H9 (cell line): ENCODE measurements around the gene RIPK4. TPM values are rescaled to one million over a fixed set of nuclear protein-coding genes. Genes with fewer than 3 reads are reported as not detected.

Source experiments
- DNase-seq: peaks from one replicate; pipeline ENCODE4 v3.0.0-alpha.2; 2017
- H2AFZ ChIP-seq: one replicate; pipeline ENCODE4 v1.6.1; 2013; ENCODE audit warnings: mild to moderate bottlenecking, low read length, control low read depth, moderate library complexity
- H2AK5ac ChIP-seq: 2 replicates; pipeline ENCODE4 v1.6.1; 2013; ENCODE audit warnings: low read length, control low read depth, mixed read lengths; ENCODE audit not compliant: insufficient read length
- H2BK120ac ChIP-seq: one replicate; pipeline ENCODE4 v1.6.1; 2013; ENCODE audit warnings: low read depth, mild to moderate bottlenecking, low read length, control low read depth, inconsistent platforms; ENCODE audit not compliant: poor library complexity, severe bottlenecking
- H2BK12ac ChIP-seq: 2 replicates; pipeline ENCODE4 v1.6.1; 2013; ENCODE audit warnings: low read length, control low read depth, mixed read lengths, low read depth; ENCODE audit not compliant: insufficient read length
- H2BK15ac ChIP-seq: 2 replicates; pipeline ENCODE4 v1.6.1; 2013; ENCODE audit warnings: low read depth, low read length, control low read depth
- H2BK20ac ChIP-seq: one replicate; pipeline ENCODE4 v1.6.1; 2013; ENCODE audit warnings: low read depth, mild to moderate bottlenecking, low read length, control low read depth, inconsistent platforms; ENCODE audit not compliant: poor library complexity, severe bottlenecking
- H2BK5ac ChIP-seq: 2 replicates; pipeline ENCODE4 v1.6.1; 2013; ENCODE audit warnings: low read length, control low read depth, mixed read lengths; ENCODE audit not compliant: insufficient read length
- H3K14ac ChIP-seq: 2 replicates; pipeline ENCODE4 v1.6.1; 2013; ENCODE audit warnings: low read length, control low read depth; ENCODE audit not compliant: insufficient read depth
- H3K18ac ChIP-seq: 2 replicates; pipeline ENCODE4 v1.6.1; 2013; ENCODE audit warnings: low read depth, mild to moderate bottlenecking, mixed read lengths, low read length, control low read depth; ENCODE audit not compliant: insufficient read length
- H3K23ac ChIP-seq: 2 replicates; pipeline ENCODE4 v1.6.1; 2013; ENCODE audit warnings: low read length, control low read depth, mixed read lengths, low read depth; ENCODE audit not compliant: insufficient read length
- H3K23me2 ChIP-seq: 2 replicates; pipeline ENCODE4 v1.6.1; 2013; ENCODE audit warnings: low read depth, mild to moderate bottlenecking, mixed read lengths, low read length, control low read depth; ENCODE audit not compliant: insufficient read length, poor library complexity, severe bottlenecking
- H3K27ac ChIP-seq: 2 replicates; pipeline ENCODE4 v1.5.1; 2013; ENCODE audit warnings: low read length, control low read depth, mixed read lengths, low read depth; ENCODE audit not compliant: insufficient read length
- H3K27me3 ChIP-seq: 2 replicates; pipeline ENCODE4 v1.6.1; 2013; ENCODE audit warnings: low read length, control low read depth, inconsistent platforms; ENCODE audit not compliant: insufficient read depth
- H3K4ac ChIP-seq: 2 replicates; pipeline ENCODE4 v1.6.1; 2013; ENCODE audit warnings: low read depth, mild to moderate bottlenecking, control low read depth, inconsistent platforms, low read length, moderate library complexity
- H3K4me1 ChIP-seq: 2 replicates; pipeline ENCODE4 v1.6.1; 2013; ENCODE audit warnings: low read length, control low read depth, inconsistent platforms; ENCODE audit not compliant: insufficient read depth
- H3K4me2 ChIP-seq: 2 replicates; pipeline ENCODE4 v1.6.1; 2013; ENCODE audit warnings: low read length, control low read depth, mixed read lengths; ENCODE audit not compliant: insufficient read length, insufficient read depth
- H3K56ac ChIP-seq: 2 replicates; pipeline ENCODE4 v1.6.1; 2013; ENCODE audit warnings: low read depth, mild to moderate bottlenecking, mixed read lengths, low read length, control low read depth; ENCODE audit not compliant: insufficient read length
- H3K79me1 ChIP-seq: 2 replicates; pipeline ENCODE4 v1.6.1; 2013; ENCODE audit warnings: low read depth, mild to moderate bottlenecking, moderate library complexity, low read length, control low read depth, inconsistent platforms; ENCODE audit not compliant: insufficient read depth, poor library complexity, severe bottlenecking
- H3K79me2 ChIP-seq: 2 replicates; pipeline ENCODE4 v1.6.1; 2013; ENCODE audit warnings: low read length, control low read depth, inconsistent platforms; ENCODE audit not compliant: insufficient read depth
- H3K9ac ChIP-seq: 2 replicates; pipeline ENCODE4 v1.6.1; 2013; ENCODE audit warnings: low read length, control low read depth, mixed read lengths; ENCODE audit not compliant: insufficient read length; ENCODE audit errors: extremely low read depth
- H3K9me3 ChIP-seq: one replicate; pipeline ENCODE4 v1.6.1; 2013; ENCODE audit warnings: low read depth, low read length, inconsistent platforms; ENCODE audit not compliant: control insufficient read depth
- H3T11ph ChIP-seq: one replicate; pipeline ENCODE4 v1.6.1; 2013; ENCODE audit warnings: mild to moderate bottlenecking, low read length, control low read depth, inconsistent platforms
- H4K20me1 ChIP-seq: one replicate; pipeline ENCODE4 v1.6.1; 2013; ENCODE audit not compliant: control insufficient read depth, insufficient read length, insufficient read depth
- H4K5ac ChIP-seq: 2 replicates; pipeline ENCODE4 v1.6.1; 2013; ENCODE audit warnings: low read depth, mild to moderate bottlenecking, mixed read lengths, low read length, control low read depth; ENCODE audit not compliant: insufficient read length
- H4K8ac ChIP-seq: replicated peaks from 2 replicates; pipeline ENCODE4 v1.6.1; 2013; ENCODE audit warnings: low read length, control low read depth, mixed read lengths, low read depth; ENCODE audit not compliant: insufficient read length
- H4K91ac ChIP-seq: 2 replicates; pipeline ENCODE4 v1.6.1; 2013; ENCODE audit warnings: low read depth, mild to moderate bottlenecking, moderate library complexity, mixed read lengths, low read length, control low read depth; ENCODE audit not compliant: insufficient read length
- H3K27ac Mint-ChIP-seq, 3 experiments: 2 replicates in 2 of 3; 3 replicates in 1 of 3; pipeline ENCODE4 v1.8.0; 2020 to 2021; ENCODE audit warnings: mixed read lengths in 3 of 3, mild to moderate bottlenecking in 1 of 3, moderate library complexity in 1 of 3
- H3K27me3 Mint-ChIP-seq: 2 replicates; pipeline ENCODE4 v1.8.0; 2021; ENCODE audit warnings: low read depth, mild to moderate bottlenecking, moderate library complexity, mixed read lengths
- H3K36me3 Mint-ChIP-seq, 3 experiments: 2 replicates in 2 of 3; 3 replicates in 1 of 3; pipeline ENCODE4 v1.8.0; 2020 to 2021; ENCODE audit warnings: low read depth in 3 of 3, mixed read lengths in 3 of 3; ENCODE audit not compliant: insufficient read depth in 1 of 3
- H3K4me1 Mint-ChIP-seq, 2 experiments: 2 replicates each; pipeline ENCODE4 v1.8.0; 2020; ENCODE audit warnings: mixed read lengths in 2 of 2
- H3K4me3 Mint-ChIP-seq, 2 experiments: 2 replicates in 1 of 2; 3 replicates in 1 of 2; pipeline ENCODE4 v1.8.0; 2020 to 2021; ENCODE audit warnings: mild to moderate bottlenecking in 2 of 2, mixed read lengths in 2 of 2, moderate library complexity in 1 of 2
- H3K9me3 Mint-ChIP-seq, 2 experiments: 2 replicates in 1 of 2; 3 replicates in 1 of 2; pipeline ENCODE4 v1.8.0; 2020; ENCODE audit warnings: mild to moderate bottlenecking in 2 of 2, mixed read lengths in 2 of 2, moderate library complexity in 1 of 2
- WGBS: extraction: QIAGEN DNeasy Blood & Tissue Kit; methylation state at CpG from one replicate; pipeline ENCODE4 v1.1.7; 2013; ENCODE audit warnings: missing lambda C conversion rate, low lambda C conversion rate, mixed read lengths; ENCODE audit not compliant: insufficient read length; ENCODE audit errors: extremely low coverage; 5-methylcytosine and 5-hydroxymethylcytosine counted together
- total RNA-seq: library from RNA; stranded (reverse); gene quantifications from 2 replicates; pipeline ENCODE4 v1.2.1, GENCODE V29; 2021
- TF ChIP-seq, protein P1 (sequence below): fragments of 200-600 bp; sonication (generic); conservative IDR thresholded peaks from 3 replicates; pipeline ENCODE4 v1.8.0; 2021; ENCODE audit warnings: antibody characterized with exemption, mild to moderate bottlenecking

Gene RIPK4
- total RNA-seq, 1 experiment from 2014 or later: 2.9 TPM

DNA sequence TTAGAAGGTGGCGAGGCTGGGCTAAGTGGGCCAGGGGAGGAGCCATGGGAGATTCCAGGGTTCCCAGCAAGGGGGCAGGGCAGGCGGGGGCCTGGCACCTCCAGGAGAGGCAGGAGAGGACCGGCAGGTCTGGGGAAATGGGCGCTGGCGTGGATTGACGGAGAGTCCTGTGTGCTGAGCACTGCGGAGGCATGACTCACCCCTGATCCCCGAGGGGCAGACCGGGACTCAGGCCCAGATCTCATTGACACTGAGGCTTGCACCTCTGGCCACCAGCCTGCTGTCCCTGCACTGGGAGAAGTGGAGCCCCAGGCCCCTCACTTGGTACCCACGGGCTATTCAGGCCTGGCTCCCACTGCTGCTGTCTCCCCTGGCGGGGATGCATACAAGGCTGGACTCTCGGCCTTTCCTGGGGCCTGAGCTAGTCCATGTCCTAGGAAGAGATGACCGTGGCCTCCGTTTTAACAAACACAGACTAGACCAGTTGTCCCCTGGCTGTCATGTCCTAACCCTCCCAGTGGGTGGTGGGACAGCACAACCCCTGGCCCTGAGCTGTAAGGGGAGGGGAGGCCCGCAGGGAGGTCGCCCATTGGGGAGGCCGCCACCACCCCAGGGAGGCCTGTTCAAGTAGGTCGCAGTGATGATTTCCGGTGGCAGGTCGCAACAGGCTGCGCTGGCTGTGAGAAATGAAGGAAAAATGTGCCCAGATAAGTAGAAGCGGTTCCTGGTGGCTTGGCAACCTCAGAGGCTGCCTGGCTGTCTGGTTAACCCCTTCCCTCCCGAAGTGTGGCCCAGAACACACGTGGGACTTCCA is 39.7 kb downstream of the RIPK4 start:
- Histone ChIP-seq H2AK5ac (no peak overlapping the region), H4K8ac (no peak overlapping the region), H3K27me3 (peaks cover 15% of the 10 kb centered on the region; the same call in 1 of the 2 replicates), H4K91ac (no peak overlapping the region), H3K56ac (no peak overlapping the region), H3K23ac (no peak overlapping the region), H3K23me2 (no peaks in the 10 kb centered on the region), H3K4ac (no peak overlapping the region), H3T11ph (no peak overlapping the region), H2BK20ac (no peak overlapping the region), H2BK15ac (no peak overlapping the region), H2BK12ac (no peak overlapping the region), H4K5ac (no peak overlapping the region), H3K4me1 (no peaks in the 10 kb centered on the region), H4K20me1 (no peaks in the 10 kb centered on the region), H3K79me1 (no peaks in the 10 kb centered on the region), H2AFZ (no peak overlapping the region), H3K4me2 (no peak overlapping the region), H2BK120ac (no peak overlapping the region), H2BK5ac (no peak overlapping the region), H3K14ac (no peak overlapping the region), H3K9ac (no peak overlapping the region), H3K18ac (no peak overlapping the region), H3K27ac (no peak overlapping the region), H3K9me3 (no peaks in the 10 kb centered on the region), H3K79me2 (no peaks in the 10 kb centered on the region)
- H3K9me3 Mint-ChIP-seq: no peaks in the 10 kb centered on the region; a peak in 2 of 5 replicates
- H3K4me3 Mint-ChIP-seq: no peak overlapping the region
- no peaks in the 10 kb centered on the region for H3K36me3 Mint-ChIP-seq
- DNase-seq: no peak
- peaks cover 12 to 36% of the 10 kb centered on the region in 2 experiments for H3K4me1 Mint-ChIP-seq
- peaks cover 7% of the 10 kb centered on the region for H3K27me3 Mint-ChIP-seq
- no CpG with 5 or more reads among the region's 24 CpGs for WGBS
- no peak overlapping the region for H3K27ac Mint-ChIP-seq
- TF ChIP-seq, protein P1, sequence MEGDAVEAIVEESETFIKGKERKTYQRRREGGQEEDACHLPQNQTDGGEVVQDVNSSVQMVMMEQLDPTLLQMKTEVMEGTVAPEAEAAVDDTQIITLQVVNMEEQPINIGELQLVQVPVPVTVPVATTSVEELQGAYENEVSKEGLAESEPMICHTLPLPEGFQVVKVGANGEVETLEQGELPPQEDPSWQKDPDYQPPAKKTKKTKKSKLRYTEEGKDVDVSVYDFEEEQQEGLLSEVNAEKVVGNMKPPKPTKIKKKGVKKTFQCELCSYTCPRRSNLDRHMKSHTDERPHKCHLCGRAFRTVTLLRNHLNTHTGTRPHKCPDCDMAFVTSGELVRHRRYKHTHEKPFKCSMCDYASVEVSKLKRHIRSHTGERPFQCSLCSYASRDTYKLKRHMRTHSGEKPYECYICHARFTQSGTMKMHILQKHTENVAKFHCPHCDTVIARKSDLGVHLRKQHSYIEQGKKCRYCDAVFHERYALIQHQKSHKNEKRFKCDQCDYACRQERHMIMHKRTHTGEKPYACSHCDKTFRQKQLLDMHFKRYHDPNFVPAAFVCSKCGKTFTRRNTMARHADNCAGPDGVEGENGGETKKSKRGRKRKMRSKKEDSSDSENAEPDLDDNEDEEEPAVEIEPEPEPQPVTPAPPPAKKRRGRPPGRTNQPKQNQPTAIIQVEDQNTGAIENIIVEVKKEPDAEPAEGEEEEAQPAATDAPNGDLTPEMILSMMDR: no peak
